LNCaP clone FGC (cell line): Measurements from ENCODE around the gene TNF.

Experiments used
- DNase-seq: peaks from one replicate; pipeline ENCODE4 v3.0.0-alpha.2; 2011; ENCODE audit warnings: low read depth
- H3K4me3 ChIP-seq: 2 replicates; pipeline ENCODE4 v1.5.1; 2011; ENCODE audit warnings: mild to moderate bottlenecking, low read depth, low read length, control low read depth
- TF ChIP-seq, protein P1 (sequence below): IDR thresholded peaks from 2 replicates; pipeline ENCODE4 v1.5.1; 2012; ENCODE audit warnings: mild to moderate bottlenecking; ENCODE audit not compliant: control insufficient read depth, insufficient read depth; ENCODE audit errors: extremely low read depth

TNF gene

DNA sequence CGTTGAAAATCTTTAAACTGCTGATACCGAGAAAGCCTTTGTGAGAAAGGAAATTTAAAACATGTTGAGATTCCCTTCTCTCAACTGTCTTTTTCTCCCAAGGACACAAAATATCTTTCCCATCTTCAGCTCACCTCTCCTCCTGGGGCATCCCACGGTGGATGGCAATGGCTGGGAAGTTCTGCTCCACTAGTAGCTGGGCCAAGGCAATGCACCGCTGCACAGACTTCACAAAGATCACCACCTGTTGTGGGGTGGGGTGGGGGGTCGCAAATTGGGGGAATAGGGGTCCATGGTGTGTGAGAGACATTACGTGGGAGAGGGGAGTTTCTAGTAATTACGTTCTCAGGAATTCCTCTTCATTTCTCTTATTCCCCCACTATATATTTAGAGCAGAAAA, 44.2 kb upstream of the TNF start:
- DNase-seq, result no peak
- TF ChIP-seq, protein P1, sequence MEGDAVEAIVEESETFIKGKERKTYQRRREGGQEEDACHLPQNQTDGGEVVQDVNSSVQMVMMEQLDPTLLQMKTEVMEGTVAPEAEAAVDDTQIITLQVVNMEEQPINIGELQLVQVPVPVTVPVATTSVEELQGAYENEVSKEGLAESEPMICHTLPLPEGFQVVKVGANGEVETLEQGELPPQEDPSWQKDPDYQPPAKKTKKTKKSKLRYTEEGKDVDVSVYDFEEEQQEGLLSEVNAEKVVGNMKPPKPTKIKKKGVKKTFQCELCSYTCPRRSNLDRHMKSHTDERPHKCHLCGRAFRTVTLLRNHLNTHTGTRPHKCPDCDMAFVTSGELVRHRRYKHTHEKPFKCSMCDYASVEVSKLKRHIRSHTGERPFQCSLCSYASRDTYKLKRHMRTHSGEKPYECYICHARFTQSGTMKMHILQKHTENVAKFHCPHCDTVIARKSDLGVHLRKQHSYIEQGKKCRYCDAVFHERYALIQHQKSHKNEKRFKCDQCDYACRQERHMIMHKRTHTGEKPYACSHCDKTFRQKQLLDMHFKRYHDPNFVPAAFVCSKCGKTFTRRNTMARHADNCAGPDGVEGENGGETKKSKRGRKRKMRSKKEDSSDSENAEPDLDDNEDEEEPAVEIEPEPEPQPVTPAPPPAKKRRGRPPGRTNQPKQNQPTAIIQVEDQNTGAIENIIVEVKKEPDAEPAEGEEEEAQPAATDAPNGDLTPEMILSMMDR, result no peak

DNA sequence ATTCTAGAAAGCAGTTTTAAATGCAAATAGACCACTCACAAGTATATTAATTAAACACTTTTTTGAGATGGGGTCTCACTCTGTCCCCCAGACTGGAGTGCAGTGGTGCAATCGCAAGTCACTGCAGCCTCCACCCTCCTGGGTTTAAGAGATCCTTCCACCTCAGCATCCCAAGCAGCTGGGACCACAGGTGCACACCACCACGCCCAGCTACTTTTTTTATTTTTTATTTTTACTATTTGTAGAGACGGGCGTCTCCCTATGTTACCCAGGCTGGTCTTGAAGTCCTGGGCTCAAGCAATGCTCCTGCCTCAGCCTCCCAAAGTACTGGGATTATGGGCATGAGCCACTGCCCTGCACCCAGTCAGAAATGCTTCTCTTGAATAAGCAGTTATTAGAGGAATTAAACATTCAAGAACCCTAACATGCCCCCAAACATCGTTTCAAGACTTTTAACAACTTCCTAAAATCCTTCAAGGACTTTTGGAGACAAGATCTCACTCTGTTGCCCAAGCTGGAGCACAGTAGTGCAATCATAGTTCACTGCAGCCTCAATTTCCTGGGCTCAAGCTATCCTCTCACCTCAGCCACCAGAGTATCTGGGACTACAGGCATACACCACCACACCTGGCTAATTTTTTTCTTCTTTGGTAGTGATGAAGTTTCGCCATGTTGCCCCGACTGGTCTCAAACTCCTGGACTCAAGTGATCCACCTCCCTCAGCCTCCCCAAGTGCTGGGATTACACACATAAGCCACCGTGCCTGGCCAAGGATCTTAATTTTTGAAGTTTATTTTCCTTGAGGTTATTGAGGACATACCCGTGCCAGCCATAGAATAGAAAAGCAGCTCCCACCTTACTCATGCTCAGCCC, 43.4 kb upstream of the TNF start:
- DNase-seq, result no peak
- no peak overlapping the region for H3K4me3 ChIP-seq
- TF ChIP-seq, protein P1, result no peak

More for the DNA sequence above, 44.2 kb upstream of the TNF start:
- H3K4me3 ChIP-seq, result no peak overlapping the region

DNA sequence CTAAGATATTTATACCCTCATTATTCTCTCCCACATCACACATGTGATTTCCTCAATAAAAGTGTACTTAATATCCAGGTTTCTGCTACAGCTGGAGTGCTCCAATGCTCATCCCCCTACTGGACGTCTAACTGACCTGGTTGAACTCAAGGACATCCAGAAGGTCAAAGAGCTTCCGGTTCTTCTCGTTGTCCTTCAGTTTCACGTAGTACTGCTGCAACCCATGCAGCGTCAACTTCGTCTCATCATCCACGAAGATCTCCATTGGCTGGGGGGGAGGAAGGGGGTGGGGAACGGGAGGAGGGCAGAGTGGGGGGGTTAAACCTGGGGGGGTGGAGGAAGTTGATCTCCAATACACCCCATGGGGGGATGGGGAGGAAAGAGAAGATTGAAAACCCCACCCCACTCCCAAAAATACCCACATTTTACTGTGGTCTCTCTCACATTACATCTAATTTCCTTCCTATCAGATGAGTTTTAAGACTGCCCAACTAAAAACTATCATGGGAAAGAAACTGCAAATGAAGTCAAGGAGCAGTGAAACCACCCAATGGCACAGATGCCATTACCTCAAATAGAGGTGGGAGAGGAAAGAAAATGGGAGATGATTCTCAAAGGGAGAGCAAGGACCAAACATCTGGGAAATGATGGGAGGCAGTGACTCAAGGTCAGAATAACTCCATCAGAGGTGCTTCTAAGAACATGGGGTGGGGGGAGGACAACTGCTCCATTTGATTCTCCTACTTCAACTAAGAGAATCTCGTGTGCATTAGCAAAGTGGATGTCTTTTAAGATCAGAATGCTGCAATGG, 42.5 kb upstream of the TNF start:
- TF ChIP-seq, protein P1, result no peak
- H3K4me3 ChIP-seq, result no peak overlapping the region
- DNase-seq, result no peak

DNA sequence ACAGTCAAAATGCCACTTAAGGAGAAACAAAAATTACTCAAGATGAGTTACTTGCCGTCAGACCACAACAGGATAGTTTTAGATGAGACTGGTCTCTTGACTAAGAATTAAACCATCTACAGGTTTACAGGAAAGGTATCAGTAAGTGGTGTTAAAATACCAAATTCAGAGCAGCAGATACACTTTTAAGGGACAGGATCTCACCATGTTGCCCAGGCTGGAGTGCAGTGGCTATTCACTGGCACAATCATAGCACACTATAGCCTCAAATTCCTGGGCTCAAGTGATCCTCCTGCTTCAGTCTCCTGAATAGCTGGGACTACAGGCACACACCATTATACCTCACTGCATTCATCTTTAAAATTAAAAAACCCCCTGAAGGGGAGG, 41.9 kb upstream of the TNF start:
- TF ChIP-seq, protein P1, result no peak
- H3K4me3 ChIP-seq, result no peak overlapping the region
- DNase-seq, result no peak

DNA sequence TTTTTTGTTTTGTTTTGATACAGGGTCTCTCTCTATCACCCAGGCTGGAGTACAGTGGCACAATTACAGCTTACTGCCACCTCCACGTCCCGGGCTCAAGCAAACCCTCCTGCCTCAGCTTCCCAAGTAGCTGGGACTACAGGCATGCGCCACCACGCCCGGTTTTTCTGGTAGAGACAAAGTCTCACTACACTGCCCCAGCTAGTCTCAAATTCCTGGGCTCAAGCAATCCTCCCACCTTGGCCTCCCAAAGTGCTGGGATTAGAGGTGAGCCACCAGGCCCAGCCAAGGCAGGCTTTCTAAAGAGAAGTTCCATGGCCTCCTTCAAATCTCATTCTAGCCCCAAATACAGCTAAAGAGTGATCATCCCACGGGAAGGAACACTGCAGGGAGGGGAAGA, 41.4 kb upstream of the TNF start:
- no peak overlapping the region for H3K4me3 ChIP-seq
- DNase-seq, result no peak
- TF ChIP-seq, protein P1, result no peak

DNA sequence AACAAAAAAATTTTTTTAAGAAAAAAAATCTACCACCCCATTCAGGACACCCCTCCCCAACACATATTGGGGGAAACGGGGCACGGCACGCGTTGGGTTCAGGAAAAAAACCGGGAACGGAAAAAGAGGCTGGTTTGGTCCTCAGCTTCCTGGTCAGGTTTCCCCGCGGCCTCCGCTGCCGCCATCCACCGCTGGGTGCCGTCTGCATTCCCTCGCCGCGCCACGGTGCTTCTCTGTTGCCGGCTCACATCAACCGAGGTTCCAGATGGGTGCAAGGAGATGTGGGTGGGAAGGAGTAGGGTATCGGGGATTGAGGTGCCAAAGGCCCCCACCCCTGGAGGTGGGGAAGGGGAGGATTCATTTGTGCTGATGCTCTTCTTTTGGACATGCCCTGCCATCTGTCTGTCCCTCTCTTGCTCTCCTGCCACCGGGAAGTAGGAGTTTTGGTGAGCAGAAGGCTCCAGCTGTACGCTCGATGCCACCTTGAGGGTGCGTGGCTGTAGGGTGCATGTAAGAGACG, 40.8 kb upstream of the TNF start:
- DNase-seq, result no peak
- TF ChIP-seq, protein P1, result no peak
- H3K4me3 ChIP-seq, result no peak overlapping the region
